GM19468 (cell line): Measurements from ENCODE around the gene HSPA1B.
A peak's percentile ranks its signal among the peaks of the same experiment; 100 is the strongest.
"Not testable (repeated sequence)": the region's sequence is repeated elsewhere in the genome, so short reads cannot be mapped to it uniquely, and the experiment has no call there.

ENCODE experiments used
- ATAC-seq: cut with Tn5 transposase; IDR thresholded peaks from one replicate; pipeline ENCODE4 v1.9.1; 2021; ENCODE audit warnings: mild to moderate bottlenecking, moderate library complexity, moderate number of reproducible peaks; ENCODE audit not compliant: unreplicated experiment; ENCODE audit errors: extremely low read depth

Gene HSPA1B

DNA sequence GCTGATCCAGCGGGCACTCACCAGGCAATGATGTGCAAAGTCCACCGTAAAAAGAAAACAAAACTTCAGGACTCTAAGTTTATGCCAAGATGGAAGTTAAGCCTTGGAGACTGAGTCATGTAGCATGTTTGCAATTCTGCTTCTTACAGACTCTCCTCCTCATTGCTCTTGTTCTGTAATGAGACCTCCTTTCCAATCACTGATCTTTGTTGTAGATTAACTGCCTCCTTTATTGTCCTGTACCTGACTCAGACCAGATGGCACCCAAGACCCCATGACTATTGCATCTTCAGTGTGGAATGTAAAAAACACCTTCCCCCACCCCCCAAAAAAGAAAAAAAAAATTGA lies 23.9 kb downstream of the HSPA1B start:
- ATAC-seq: no peak

DNA sequence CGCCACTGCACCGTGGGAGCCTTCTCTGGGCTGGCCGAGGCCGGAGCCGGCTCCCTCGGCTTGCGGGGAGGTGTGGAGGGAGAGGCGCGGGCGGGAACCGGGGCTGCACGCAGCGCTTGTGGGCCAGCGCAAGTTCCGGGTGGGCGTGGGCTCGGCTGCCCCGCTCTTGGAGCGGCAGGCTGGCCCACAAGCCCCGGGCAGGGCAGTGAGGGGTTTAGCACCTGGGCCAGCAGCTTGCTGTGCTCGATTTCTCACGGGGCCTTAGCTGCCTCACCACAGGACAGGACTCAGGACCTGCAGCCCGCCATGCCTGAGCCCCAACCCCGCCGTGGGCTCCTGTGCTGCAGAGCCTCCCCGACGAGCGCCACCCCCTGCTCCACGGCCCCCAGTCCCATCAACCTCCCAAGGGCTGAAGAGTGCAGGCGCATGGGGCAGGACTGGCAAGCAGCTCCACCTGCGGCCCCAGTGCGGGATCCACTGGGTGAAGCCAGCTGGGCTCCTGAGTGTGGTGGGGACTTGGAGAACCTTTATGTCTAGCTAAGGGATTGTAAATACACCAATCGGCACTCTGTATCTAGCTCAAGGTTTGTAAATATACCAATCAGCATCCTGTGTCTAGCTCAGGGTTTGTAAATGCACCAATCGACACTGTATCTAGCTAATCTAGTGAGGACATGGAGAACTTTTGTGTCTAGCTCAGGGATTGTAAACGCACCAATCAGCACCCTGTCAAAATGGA lies 24.6 kb downstream of the HSPA1B start:
- ATAC-seq: not testable (repeated sequence)

DNA sequence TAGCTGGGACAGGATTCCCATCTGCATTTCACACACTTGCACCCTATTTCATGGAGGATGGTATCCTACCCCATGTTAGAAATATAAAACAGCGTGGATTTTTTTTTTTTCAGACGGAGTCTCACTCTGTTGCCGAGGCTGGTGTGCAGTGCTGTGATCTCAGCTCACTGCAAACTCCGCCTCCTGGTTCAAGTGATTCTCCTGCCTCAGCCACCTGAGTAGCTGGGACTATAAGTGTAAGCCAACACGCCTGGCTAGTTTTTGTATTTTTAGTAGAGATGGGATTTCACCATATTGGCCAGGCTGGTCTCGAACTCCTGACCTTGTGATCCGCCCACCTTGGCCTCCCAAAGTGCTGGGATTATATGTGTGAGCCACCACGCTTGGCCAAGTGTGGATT lies 30.2 kb downstream of the HSPA1B start:
- not testable (repeated sequence) for ATAC-seq

DNA sequence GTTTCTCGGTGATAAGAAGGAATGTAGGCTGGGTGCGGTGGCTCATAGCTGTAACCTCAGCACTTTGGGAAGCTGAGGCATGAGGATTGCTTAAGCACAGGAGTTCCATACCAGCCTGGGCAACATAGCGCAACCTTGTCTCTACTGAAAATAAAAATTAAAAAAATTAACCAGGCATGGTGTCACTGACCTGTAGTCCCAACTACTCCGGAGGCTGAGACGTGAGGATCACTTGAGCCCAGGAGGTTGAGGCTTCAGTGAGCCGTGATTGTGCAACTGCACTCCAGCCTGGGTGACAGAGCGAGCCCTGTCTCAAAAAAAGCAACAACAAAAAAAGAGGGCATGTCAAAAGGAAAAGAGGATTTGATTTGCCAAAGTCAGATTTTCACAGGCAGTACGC lies 31.2 kb downstream of the HSPA1B start:
- no peak for ATAC-seq

DNA sequence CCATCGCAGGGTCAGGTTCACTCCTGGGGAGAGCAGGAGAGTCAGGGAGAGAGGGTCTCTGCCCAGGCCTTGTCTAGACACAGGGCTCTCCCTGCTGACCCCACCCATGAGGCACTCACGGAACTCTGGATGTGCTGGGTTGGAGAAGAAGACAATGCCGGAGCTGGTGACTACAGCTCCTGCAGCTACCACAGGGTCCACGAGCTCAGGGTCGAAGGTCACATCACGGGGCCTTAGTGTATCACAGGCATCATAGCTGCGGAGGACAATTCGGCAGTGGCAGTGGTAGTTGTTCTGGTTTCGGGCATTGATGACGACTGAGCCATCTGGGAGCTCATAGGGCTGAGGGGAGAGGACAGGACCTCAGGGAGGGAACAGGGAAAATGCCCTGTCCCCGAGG lies 32.4 kb downstream of the HSPA1B start:
- ATAC-seq: no peak

DNA sequence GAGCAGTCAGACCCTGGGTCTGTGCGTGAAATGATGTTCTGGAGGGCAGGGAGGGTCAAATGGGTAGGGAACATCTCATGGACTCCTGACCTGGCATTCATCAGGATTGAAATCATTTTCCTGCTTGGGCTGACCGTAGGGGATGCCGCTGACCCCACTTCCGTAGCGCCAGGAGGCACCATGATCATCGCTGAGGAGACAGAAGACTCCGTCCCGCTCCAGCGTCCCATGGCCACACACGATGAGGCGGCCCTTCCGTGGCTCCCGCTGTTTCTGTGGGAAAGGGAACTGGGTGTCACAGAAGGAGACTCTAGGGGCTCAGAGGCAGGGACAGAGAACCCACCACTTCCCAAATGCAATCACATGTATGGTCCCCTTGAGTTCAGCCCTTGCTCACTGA lies 32.8 kb downstream of the HSPA1B start:
- ATAC-seq: no peak

DNA sequence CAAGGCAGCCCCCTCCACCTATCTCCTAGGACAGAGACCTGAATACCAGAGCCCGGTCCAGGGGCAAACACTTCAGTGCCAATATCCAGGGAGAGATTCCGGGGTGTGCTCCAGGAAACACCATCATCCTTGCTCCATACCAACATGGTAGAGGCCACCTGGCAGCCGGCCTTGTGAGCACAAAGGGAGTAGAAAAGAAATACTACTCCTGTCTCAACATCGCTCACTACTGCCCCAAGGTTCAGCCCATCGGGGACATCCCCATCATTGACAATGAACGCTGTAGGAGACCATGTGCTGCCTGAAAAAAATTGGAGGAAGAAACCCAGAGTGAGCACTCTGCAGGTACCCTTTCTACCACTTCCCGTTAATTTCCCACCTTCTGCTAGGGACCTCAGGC lies 33.6 kb downstream of the HSPA1B start:
- ATAC-seq: no peak

DNA sequence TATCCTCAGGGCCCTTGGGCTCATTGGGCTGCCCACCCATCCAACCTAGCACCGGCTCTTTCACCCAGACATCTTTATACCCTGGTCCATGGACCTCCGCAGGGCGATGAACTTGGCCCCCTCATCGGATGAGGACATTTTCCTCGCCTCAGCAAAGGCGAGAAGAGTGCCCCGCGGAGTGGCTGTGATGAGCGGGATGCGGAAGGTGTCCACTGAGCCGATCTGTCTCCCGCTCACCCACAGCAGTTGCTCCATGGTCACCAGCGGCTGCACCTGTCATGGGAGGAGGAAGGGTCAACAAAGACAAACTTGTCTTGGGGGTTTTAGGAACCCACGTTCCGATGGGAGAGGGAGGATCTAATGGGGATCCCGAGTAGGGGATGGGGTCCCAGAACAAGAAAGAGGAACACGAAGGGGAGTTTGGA lies 34.4 kb downstream of the HSPA1B start:
- no peak for ATAC-seq

DNA sequence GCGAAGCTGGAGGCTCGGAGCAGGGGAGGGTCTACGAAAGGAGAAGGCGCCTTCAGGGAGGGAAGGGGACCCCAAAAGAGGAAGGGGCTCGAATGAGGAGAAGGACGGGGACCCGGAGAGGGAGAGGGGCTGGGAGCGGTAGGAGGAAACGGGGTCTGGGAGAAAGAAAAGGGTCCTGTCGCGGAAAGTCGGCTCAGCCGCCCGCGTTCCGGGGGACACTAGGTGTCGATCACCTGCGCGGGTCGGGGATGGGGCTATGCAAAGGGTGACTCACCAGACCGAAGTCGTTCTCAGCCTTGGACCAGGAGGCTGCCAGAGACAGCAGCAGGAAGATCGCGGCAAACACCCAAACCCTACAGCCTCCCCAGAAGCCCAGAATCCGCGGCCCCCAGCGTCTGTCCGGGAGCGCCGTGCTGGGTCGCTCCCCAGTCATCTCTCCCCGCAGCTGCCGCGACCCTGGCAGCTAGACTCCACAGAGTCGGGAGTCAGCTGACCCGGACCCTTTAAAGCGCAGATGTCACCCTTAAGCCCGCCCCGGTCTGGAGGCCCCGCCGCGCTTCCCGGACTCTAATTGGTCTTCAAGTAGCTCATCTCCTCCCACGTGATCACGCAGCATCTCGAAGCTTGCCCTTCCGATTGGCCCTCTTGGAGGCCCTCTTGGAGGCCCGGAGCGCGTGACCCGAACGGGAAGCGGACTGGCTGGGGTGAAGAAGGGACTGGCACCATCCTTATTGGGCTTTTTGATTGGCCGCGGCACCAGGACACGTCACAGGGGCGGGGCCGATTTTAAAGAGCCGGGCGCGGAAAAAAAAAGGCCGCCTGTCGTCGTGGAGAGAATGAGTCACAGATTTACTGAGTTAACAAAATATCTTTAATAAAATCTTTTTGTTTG lies 35.1 kb downstream of the HSPA1B start, which contains the start of gene NEU1:
NEU1 (minus strand) TSS at position 478 of the 892 bp plus-strand sequence; CDS start at position 433, 45 bp downstream.
- peak; percentile 89 for ATAC-seq

DNA sequence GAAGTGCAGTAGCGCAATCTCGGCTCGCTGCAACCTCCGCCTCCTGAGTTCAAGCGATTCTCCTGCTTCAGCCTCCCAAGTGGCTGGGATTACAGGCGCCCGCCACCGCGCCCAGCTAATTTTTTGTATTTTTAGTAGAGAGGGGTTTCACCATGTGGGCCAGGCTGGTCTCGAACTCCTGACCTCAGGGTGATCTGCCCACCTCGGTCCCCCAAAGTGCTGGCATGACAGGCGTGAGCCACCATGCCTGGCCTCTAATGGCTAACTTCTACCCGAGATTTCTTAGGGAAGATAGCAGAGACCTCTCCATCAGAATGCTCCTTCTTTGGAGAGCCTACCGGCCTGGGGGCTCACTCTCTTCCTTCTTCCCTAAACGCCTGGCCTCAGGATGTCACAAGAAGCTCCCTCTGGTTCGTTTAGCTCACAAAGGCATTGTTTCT lies 36.6 kb downstream of the HSPA1B start:
- ATAC-seq: not testable (repeated sequence)

DNA sequence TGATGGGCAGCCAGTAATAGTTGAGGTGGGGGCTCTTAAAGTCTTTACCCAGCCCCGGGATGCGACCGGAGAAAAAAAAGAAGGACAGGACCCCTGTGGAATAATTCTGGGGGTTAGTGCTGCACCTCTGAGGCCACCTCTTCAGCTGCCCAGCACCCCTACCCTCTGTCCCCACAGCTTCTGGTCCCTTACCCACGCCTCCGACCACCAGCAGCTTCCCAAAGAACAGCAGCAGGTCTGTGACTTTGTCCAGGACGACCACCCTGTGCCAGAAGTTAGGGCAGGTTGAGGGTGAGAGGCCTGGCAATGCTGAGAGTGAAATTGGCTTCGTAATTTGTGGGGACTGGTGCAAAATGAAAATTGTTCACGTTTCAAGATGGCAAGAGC lies 37.3 kb downstream of the HSPA1B start:
- no peak for ATAC-seq

DNA sequence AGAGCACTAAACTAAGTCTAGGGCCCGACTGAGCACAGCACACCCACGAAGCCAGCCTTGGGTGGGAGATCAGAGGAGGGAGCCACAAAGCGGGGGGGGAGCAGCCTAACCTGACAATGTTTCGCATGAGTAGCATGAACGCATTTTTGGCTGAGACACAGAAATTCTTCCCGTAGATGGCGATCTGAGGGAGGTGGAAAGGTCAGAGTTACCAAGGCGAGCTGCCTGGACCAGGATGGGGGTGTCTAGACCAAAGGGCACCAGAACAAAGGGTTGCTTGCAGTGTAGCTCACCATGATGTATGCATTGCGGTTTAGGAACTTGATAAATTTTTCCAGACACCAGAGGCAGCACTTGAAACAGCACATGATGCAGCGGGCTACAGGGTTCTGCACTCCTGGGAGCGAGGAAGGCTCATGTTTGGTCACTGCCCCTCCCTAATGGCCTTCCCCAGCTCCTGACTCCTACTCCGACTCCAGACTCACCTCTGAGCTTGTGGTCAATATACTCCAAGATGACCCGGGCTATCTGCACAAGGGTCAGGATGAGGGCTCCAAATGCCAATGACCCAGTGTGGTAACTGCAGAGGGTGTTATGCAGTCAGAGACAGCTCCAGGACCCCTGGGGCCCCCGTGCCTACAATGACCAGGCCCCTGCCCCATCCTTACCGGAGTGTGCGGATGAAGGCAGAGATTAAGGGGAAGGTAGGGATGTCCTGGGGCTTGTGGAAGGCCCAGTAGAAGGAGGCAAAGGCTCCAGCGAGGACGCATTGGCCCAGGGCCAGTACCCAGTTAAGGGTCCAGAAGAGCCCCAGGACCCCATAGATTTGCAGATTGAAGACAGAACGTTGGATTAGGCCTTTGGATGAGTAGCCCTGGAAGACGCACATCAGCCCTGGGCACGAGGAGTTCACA lies 37.9 kb downstream of the HSPA1B start:
- no peak for ATAC-seq

DNA sequence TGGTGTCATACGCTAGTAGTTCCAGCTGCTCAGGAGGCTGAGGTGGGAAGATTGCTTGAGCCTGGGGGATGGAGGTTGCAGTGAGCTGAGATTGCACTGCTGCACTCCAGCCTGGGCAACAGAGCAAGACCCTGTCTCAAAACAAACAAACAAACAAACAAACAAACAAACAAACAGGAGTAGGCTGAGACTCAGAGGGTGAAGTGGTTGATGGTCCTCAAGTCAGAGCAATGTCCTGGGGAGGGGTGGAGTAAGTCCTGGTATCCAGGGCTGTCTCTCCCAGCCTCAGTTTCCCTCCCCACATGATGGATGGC lies 41.1 kb downstream of the HSPA1B start:
- ATAC-seq: not testable (repeated sequence)

DNA sequence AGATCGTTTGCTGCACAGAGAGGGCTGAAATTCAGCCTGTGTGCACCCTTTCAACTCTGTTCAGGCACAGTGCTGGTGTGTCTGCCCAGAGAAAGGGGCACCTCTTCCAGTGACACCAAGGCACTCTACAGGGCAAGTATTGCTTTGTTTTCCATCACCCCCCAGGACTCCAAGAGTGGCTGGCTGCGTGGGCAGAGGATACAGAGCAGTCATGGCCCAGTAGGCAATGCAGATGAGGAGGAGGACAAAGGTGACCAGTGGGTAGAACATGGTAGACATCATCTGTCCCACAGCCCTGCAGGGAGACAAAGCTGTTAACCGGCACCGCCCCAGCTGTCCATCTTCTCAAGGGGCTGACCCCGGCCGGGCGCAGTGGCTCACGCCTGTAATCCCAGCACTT lies 41.8 kb downstream of the HSPA1B start:
- no peak for ATAC-seq

DNA sequence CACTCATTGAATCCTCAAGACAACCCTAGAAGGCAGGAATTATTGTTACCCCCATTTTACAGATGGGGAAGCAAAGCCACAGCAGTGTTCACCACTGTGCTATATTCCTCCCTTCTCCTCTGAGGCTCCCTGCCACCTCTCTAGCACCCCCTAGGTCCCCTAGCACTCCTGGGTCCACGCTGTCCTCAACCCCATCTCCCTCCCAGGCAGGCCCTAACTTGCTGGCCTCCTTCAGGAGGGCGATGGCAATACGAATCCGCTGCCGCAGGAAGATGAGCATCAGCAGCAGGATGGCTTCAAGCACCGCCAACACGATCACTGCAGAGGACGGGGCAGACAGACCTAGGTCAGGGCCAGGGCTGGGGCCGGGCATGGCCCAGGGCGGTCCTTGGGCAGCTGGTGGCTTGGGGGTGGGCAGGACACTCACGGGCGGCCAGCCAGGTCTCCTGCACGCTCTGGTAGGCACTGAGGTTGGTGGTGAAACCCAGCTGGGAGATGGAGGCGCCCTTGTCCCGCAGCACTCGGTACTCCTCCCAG lies 42.9 kb downstream of the HSPA1B start:
- ATAC-seq: no peak

DNA sequence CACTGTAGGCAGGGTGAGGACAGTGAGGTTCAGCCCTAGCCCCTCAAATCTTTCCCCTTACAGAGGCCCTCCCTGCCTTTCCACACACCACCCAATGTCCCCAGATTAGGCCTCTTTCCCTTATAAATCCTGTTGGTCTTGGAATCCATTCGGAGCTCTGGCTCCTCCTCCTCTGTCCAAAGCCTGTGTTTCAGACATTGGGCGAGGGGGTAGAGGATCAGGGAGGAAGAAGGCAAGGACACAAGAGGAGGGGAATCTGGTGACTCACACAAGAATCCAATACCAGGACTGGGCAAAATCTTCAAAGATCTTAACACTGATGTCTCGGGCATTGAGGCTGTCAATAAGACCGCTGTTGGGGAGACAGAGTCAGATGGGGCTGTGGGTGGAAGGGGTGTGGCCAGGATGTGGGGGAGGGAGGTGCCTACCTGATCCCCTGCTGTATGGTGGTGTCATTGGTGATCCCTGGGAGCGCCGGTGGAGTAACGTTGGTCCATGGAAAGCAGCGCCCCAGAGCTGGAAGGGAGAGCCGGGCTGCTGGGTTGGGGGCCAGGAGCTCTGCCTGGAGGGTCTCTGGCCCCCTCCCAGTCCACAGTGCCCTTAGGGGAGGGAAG lies 43.6 kb downstream of the HSPA1B start:
- ATAC-seq: no peak

DNA sequence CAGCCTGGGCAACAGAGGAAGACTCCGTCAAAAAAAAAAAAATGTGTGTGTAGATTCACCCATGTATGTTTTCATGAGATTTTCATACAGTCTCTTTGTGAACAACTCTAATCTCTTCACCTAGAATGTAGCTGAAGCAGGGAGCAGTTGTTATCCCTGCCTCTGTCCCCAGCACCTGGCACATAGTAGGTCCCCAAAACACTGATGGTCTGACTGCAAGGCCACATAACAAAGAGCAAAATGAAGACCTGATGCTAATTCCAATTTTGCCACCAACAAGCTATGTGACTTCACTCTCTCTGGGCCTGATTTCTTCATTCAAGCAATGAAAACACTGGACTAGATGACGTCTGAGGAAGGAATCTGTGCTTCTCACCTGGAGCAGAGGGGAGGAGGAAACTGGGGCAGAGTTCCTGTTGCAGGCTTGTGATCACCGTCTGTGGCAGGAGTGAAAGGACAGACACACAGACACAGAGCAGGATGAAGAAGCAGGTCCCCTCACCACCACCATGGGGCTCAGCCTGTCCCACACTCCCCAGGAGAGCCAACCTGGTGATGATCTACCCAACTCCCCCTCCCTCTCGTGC lies 46.6 kb downstream of the HSPA1B start:
- no peak for ATAC-seq

DNA sequence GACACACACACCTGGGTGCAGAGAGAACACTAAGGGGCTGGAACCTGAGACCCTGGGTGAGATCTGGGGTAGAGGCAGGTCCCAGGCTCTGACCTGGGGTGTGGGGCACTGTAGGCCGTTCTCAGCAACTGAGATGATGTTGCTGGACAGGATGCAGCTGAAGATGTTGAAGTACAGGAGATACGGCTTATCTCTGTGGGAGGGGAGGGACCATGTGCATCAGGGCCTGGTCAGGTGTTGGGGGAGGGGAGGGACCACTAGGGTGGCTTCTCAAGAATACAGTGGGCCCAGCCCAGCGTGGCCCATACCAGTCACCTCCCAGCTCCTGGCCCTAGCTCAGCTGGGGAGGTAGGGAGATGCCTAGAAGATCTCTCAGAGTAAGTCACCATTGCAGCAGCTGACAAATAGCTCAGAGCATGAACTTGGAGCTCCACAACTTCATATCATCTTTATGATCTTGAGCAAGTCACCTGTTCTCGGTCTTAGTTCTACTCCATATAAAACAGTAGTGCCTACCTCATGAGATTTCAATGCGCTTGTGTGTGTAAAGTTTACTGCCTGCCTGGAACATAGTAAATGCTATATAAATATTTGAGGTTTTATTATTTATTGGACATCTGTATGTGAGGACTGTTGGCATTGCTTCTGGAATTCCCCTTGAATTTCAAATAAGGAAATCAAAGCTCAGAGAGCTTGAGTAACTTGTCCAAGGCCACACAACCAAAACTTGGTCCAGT lies 47.5 kb downstream of the HSPA1B start:
- no peak for ATAC-seq

DNA sequence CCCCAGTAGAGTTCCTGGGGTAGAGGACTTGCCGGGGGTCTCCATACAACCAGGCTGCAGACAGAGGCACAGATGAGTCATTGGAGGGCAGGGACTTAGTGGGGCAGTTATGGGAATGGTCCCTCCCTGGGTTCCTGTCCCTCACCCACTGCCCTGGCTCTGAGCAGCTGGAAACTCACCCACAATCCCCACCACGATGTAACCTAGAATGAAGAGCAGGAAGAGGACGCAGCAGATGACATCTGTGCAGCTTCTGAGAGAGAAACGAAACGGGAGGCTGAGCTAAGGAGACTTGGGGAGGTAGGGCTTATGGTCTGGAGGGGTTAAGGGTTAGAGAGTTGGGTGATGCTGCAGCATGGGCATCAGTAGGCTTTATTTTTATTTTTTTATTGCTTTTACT lies 48.3 kb downstream of the HSPA1B start:
- ATAC-seq: no peak
